Dendritic cell treated with granulocyte-macrophage colony-stimulating factor and Interleukin-4, amounts not matched to agents 40 ng/mL and 50 ng/mL, for 4 days (primary cell): ENCODE results near the gene UBN1.

ENCODE experiments used
- H3K27ac Mint-ChIP-seq: one replicate; pipeline ENCODE4 v1.8.0; 2022; ENCODE audit warnings: mild to moderate bottlenecking, mixed read lengths
- H3K27me3 Mint-ChIP-seq: one replicate; pipeline ENCODE4 v1.8.0; 2022; ENCODE audit warnings: mild to moderate bottlenecking, mixed read lengths
- H3K36me3 Mint-ChIP-seq: one replicate; pipeline ENCODE4 v1.8.0; 2022; ENCODE audit warnings: low read depth, mixed read lengths
- H3K4me1 Mint-ChIP-seq: one replicate; pipeline ENCODE4 v1.8.0; 2022; ENCODE audit warnings: low read depth, mixed read lengths
- H3K4me3 Mint-ChIP-seq: one replicate; pipeline ENCODE4 v1.8.0; 2022; ENCODE audit warnings: mild to moderate bottlenecking, moderate library complexity, mixed read lengths
- H3K9me3 Mint-ChIP-seq: one replicate; pipeline ENCODE4 v1.8.0; 2022; ENCODE audit warnings: mixed read lengths
- intact Hi-C: fragments of 100-400 bp; cut with micrococcal nuclease; formaldehyde crosslinking; loops from one replicate; pipeline ENCODE4 v1.15.0; 2022

Gene UBN1

GRCh38 chr16:4902038-4902437 is 54.8 kb downstream of the UBN1 start:
- H3K4me1 Mint-ChIP-seq, result no peaks in the 10 kb centered on the region
- H3K27me3 Mint-ChIP-seq, result peaks cover 12% of the 10 kb centered on the region
- no peaks in the 10 kb centered on the region for H3K9me3 Mint-ChIP-seq
- intact Hi-C loops, result no loop called here
- H3K4me3 Mint-ChIP-seq, result no peak overlapping the region
- no peak overlapping the region for H3K27ac Mint-ChIP-seq
- no peaks in the 10 kb centered on the region for H3K36me3 Mint-ChIP-seq

GRCh38 chr16:4904108-4904941 is 57.0 kb downstream of the UBN1 start:
- Mint-ChIP-seq H3K27ac (no peak overlapping the region), H3K4me1 (no peaks in the 10 kb centered on the region), H3K27me3 (peaks cover 12% of the 10 kb centered on the region), H3K36me3 (no peaks in the 10 kb centered on the region), H3K4me3 (no peak overlapping the region), H3K9me3 (no peaks in the 10 kb centered on the region)
- intact Hi-C loops, result no loop called here

- H3K27me3 Mint-ChIP-seq, result peaks cover 12% of the 10 kb centered on the region
- no peak overlapping the region for H3K4me3 Mint-ChIP-seq
- intact Hi-C loops, result no loop called here
- H3K27ac Mint-ChIP-seq, result no peak overlapping the region
- no peaks in the 10 kb centered on the region for H3K36me3 Mint-ChIP-seq
- H3K9me3 Mint-ChIP-seq, result no peaks in the 10 kb centered on the region
- H3K4me1 Mint-ChIP-seq, result no peaks in the 10 kb centered on the region
Measured at GRCh38 chr16:4904942-4905615, 57.8 kb downstream of the UBN1 start.

- Mint-ChIP-seq H3K4me1 (no peaks in the 10 kb centered on the region), H3K9me3 (no peaks in the 10 kb centered on the region), H3K27me3 (peaks cover 10% of the 10 kb centered on the region), H3K36me3 (no peaks in the 10 kb centered on the region), H3K27ac (no peak overlapping the region), H3K4me3 (no peak overlapping the region)
- intact Hi-C loops, result no loop called here
Measured at GRCh38 chr16:4908854-4909401, 61.6 kb downstream of the UBN1 start.

GRCh38 chr16:4909825-4910224 is 62.5 kb downstream of the UBN1 start:
- Mint-ChIP-seq H3K9me3 (no peaks in the 10 kb centered on the region), H3K4me3 (no peak overlapping the region), H3K27ac (no peak overlapping the region), H3K27me3 (peaks cover 8% of the 10 kb centered on the region), H3K4me1 (no peaks in the 10 kb centered on the region), H3K36me3 (no peaks in the 10 kb centered on the region)
- intact Hi-C loops, result no loop called here

GRCh38 chr16:4910828-4911227 is 63.5 kb downstream of the UBN1 start:
- H3K4me3 Mint-ChIP-seq, result no peak overlapping the region
- no peak overlapping the region for H3K27ac Mint-ChIP-seq
- intact Hi-C loops, result no loop called here
- peaks cover 4% of the 10 kb centered on the region for H3K27me3 Mint-ChIP-seq
- no peaks in the 10 kb centered on the region for H3K4me1 Mint-ChIP-seq
- no peaks in the 10 kb centered on the region for H3K36me3 Mint-ChIP-seq
- H3K9me3 Mint-ChIP-seq, result no peaks in the 10 kb centered on the region

- Mint-ChIP-seq H3K36me3 (no peaks in the 10 kb centered on the region), H3K4me1 (no peaks in the 10 kb centered on the region), H3K27ac (no peak overlapping the region), H3K4me3 (no peak overlapping the region), H3K9me3 (no peaks in the 10 kb centered on the region), H3K27me3 (no peaks in the 10 kb centered on the region)
- intact Hi-C loops, result no loop called here
Measured at GRCh38 chr16:4911970-4912386, 64.7 kb downstream of the UBN1 start.

GRCh38 chr16:4913130-4913773 is 66.0 kb downstream of the UBN1 start:
- Mint-ChIP-seq H3K36me3 (no peaks in the 10 kb centered on the region), H3K4me3 (no peak overlapping the region), H3K27me3 (no peaks in the 10 kb centered on the region), H3K4me1 (no peaks in the 10 kb centered on the region), H3K9me3 (no peaks in the 10 kb centered on the region), H3K27ac (no peak overlapping the region)
- intact Hi-C loops, result no loop called here

- Mint-ChIP-seq H3K4me3 (no peak overlapping the region), H3K27ac (no peak overlapping the region), H3K4me1 (no peaks in the 10 kb centered on the region), H3K36me3 (no peaks in the 10 kb centered on the region), H3K9me3 (no peaks in the 10 kb centered on the region), H3K27me3 (no peaks in the 10 kb centered on the region)
- intact Hi-C loops, result no loop called here
Measured at GRCh38 chr16:4913774-4914525, 66.7 kb downstream of the UBN1 start.

- intact Hi-C loops, result no loop called here
- H3K9me3 Mint-ChIP-seq, result no peaks in the 10 kb centered on the region
Measured at GRCh38 chr16:4914528-4915225, 67.4 kb downstream of the UBN1 start.

GRCh38 chr16:4915226-4915761 is 68.0 kb downstream of the UBN1 start:
- no peaks in the 10 kb centered on the region for H3K4me1 Mint-ChIP-seq
- peaks cover 1% of the 10 kb centered on the region for H3K27me3 Mint-ChIP-seq
- no peak overlapping the region for H3K27ac Mint-ChIP-seq
- intact Hi-C loops, result no loop called here
- H3K4me3 Mint-ChIP-seq, result no peak overlapping the region
- no peaks in the 10 kb centered on the region for H3K9me3 Mint-ChIP-seq
- no peaks in the 10 kb centered on the region for H3K36me3 Mint-ChIP-seq

More at GRCh38 chr16:4914528-4915225, 67.4 kb downstream of the UBN1 start:
- no peaks in the 10 kb centered on the region for H3K27me3 Mint-ChIP-seq
- no peaks in the 10 kb centered on the region for H3K4me1 Mint-ChIP-seq
- H3K4me3 Mint-ChIP-seq, result no peak overlapping the region
- no peaks in the 10 kb centered on the region for H3K36me3 Mint-ChIP-seq
- no peak overlapping the region for H3K27ac Mint-ChIP-seq

- Mint-ChIP-seq H3K27ac (no peak overlapping the region), H3K9me3 (no peaks in the 10 kb centered on the region), H3K4me1 (no peaks in the 10 kb centered on the region), H3K4me3 (no peak overlapping the region), H3K27me3 (peaks cover 6% of the 10 kb centered on the region), H3K36me3 (no peaks in the 10 kb centered on the region)
- intact Hi-C loops, result no loop called here
Measured at GRCh38 chr16:4917117-4917516, 69.8 kb downstream of the UBN1 start.

GRCh38 chr16:4918781-4919251 is 71.5 kb downstream of the UBN1 start:
- no peak overlapping the region for H3K4me3 Mint-ChIP-seq
- intact Hi-C loops, result no loop called here

More at GRCh38 chr16:4918781-4919251, 71.5 kb downstream of the UBN1 start:
- Mint-ChIP-seq H3K9me3 (no peaks in the 10 kb centered on the region), H3K27me3 (peaks cover 9% of the 10 kb centered on the region), H3K27ac (no peak overlapping the region), H3K4me1 (no peaks in the 10 kb centered on the region), H3K36me3 (no peaks in the 10 kb centered on the region)
